Measurements from ENCODE around the gene RFC4. TPM values are rescaled to one million over a fixed set of nuclear protein-coding genes. Genes with fewer than 3 reads are reported as not detected.
A peak's percentile ranks its signal among the peaks of the same experiment; 100 is the strongest.
"Not testable (repeated sequence)": the region's sequence is repeated elsewhere in the genome, so short reads cannot be mapped to it uniquely, and the experiment has no call there.

The RFC4 gene
- total RNA-seq = 10 to 100 TPM in 3 of 4 donors, 1 to 10 TPM in 1; 8.7 to 26.6 (median 18.5) TPM
- polyA plus RNA-seq = 10 to 100 TPM; 13.9 to 30.3 (median 14.4) TPM

- Histone ChIP-seq H3K4me1 (peaks cover 0 to 17% (median 13%) of the 10 kb centered on the region in 4 donors), H3K4me3 (peak within 1 kb of the TSS; percentile 49 to 84 (median 69)), H3K9me3 (no peaks in the 10 kb centered on the region), H3K27me3 (no peaks in the 10 kb centered on the region), H3K27ac (peak within 1 kb of the TSS; percentile 83 to 92 (median 86)), H3K36me3 (peaks cover 0 to 14% (median 0%) of the 10 kb centered on the region in 4 donors)
- DNase-seq = peak; percentile 93
- 0% methylated on average over 70 of the region's 70 CpGs for WGBS, 2 donors
- intact Hi-C loops (cut with DNase I) = loop anchor here (2.0 kb wide), 1 partner anchor 20 kb away; no protein-coding TSS in a partner anchor
- peak in 1 of 2 donors; percentile 59 for TF ChIP-seq POLR2A (IDR thresholded peaks at IDR 0.05)
- peak; percentile 76 to 90 (median 84) for TF ChIP-seq POLR2AphosphoS5 (IDR thresholded peaks at IDR 0.05)
- TF ChIP-seq, protein P1, sequence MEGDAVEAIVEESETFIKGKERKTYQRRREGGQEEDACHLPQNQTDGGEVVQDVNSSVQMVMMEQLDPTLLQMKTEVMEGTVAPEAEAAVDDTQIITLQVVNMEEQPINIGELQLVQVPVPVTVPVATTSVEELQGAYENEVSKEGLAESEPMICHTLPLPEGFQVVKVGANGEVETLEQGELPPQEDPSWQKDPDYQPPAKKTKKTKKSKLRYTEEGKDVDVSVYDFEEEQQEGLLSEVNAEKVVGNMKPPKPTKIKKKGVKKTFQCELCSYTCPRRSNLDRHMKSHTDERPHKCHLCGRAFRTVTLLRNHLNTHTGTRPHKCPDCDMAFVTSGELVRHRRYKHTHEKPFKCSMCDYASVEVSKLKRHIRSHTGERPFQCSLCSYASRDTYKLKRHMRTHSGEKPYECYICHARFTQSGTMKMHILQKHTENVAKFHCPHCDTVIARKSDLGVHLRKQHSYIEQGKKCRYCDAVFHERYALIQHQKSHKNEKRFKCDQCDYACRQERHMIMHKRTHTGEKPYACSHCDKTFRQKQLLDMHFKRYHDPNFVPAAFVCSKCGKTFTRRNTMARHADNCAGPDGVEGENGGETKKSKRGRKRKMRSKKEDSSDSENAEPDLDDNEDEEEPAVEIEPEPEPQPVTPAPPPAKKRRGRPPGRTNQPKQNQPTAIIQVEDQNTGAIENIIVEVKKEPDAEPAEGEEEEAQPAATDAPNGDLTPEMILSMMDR (IDR thresholded peaks at IDR 0.05) = no peak
- peak in 1 of 4 donors; percentile 69 for TF ChIP-seq EP300 (IDR thresholded peaks at IDR 0.05)
Measured at GRCh38 chr3:186806089-186807055, at the start of gene RFC4. Gene RFC4, minus strand, starts transcription at chr3:186806482. Its CDS starts 1,769 bp downstream, at chr3:186804713.

GRCh38 chr3:186854954-186855353 is 48.7 kb upstream of the RFC4 start:
- no peak for TF ChIP-seq POLR2A (IDR thresholded peaks at IDR 0.05)
- no peak for TF ChIP-seq POLR2AphosphoS5 (IDR thresholded peaks at IDR 0.05)
- TF ChIP-seq EP300 (IDR thresholded peaks at IDR 0.05) = no peak
- TF ChIP-seq, protein P1 (IDR thresholded peaks at IDR 0.05) = no peak
- no peak for DNase-seq
- intact Hi-C loops (cut with DNase I) = no loop called here

GRCh38 chr3:186854146-186854545 is 47.9 kb upstream of the RFC4 start:
- intact Hi-C loops (cut with DNase I) = no loop called here
- Histone ChIP-seq H3K9me3 (peaks cover 0 to 4% (median 0%) of the 10 kb centered on the region in 4 donors), H3K36me3 (no peaks in the 10 kb centered on the region), H3K27me3 (no peaks in the 10 kb centered on the region), H3K4me1 (no peaks in the 10 kb centered on the region), H3K27ac (no peak overlapping the region), H3K4me3 (no peak overlapping the region)
- WGBS, 2 donors = 97 to 98% methylated on average over 8 of the region's 8 CpGs
- no peak for TF ChIP-seq POLR2AphosphoS5 (IDR thresholded peaks at IDR 0.05)
- TF ChIP-seq, protein P1 (IDR thresholded peaks at IDR 0.05) = no peak
- TF ChIP-seq EP300 (IDR thresholded peaks at IDR 0.05) = no peak
- no peak for TF ChIP-seq POLR2A (IDR thresholded peaks at IDR 0.05)
- DNase-seq = no peak

More at GRCh38 chr3:186854954-186855353, 48.7 kb upstream of the RFC4 start:
- Histone ChIP-seq H3K27ac (no peak overlapping the region), H3K36me3 (no peaks in the 10 kb centered on the region), H3K4me3 (no peak overlapping the region), H3K4me1 (no peaks in the 10 kb centered on the region), H3K9me3 (peaks cover 0 to 9% (median 0%) of the 10 kb centered on the region in 4 donors), H3K27me3 (no peaks in the 10 kb centered on the region)
- WGBS, 2 donors = 0% methylated on average over 1 of the region's 1 CpG

DNA sequence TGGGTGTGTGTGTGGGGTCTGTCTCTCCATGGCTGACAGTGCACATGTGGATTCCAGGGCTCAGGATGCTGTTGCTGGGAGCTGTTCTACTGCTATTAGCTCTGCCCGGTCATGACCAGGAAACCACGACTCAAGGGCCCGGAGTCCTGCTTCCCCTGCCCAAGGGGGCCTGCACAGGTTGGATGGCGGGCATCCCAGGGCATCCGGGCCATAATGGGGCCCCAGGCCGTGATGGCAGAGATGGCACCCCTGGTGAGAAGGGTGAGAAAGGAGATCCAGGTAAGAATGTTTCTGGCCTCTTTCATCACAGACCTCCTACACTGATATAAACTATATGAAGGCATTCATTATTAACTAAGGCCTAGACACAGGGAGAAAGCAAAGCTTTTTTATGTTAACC is 46.7 kb upstream of the RFC4 start:
- 85 to 93% methylated on average over 6 of the region's 6 CpGs for WGBS, 2 donors
- no peaks in the 10 kb centered on the region for H3K27me3 ChIP-seq
- no peak for DNase-seq
- H3K36me3 ChIP-seq = no peaks in the 10 kb centered on the region
- no peaks in the 10 kb centered on the region for H3K9me3 ChIP-seq
- TF ChIP-seq POLR2AphosphoS5 (IDR thresholded peaks at IDR 0.05) = no peak
- TF ChIP-seq, protein P1 (IDR thresholded peaks at IDR 0.05) = no peak
- TF ChIP-seq EP300 (IDR thresholded peaks at IDR 0.05) = no peak
- TF ChIP-seq POLR2A (IDR thresholded peaks at IDR 0.05) = no peak
- no peak overlapping the region for H3K4me3 ChIP-seq
- H3K4me1 ChIP-seq = no peaks in the 10 kb centered on the region
- intact Hi-C loops (cut with DNase I) = no loop called here
- H3K27ac ChIP-seq = no peak overlapping the region

GRCh38 chr3:186851835-186852234 is 45.6 kb upstream of the RFC4 start:
- H3K9me3 ChIP-seq; H3K4me3 ChIP-seq; H3K27ac ChIP-seq; H3K4me1 ChIP-seq; intact Hi-C loops (cut with DNase I); H3K27me3 ChIP-seq; H3K36me3 ChIP-seq; DNase-seq: not testable (repeated sequence)
- 93 to 99% methylated on average over 3 of the region's 3 CpGs for WGBS, 2 donors
